ENCODE data around the gene MLLT1.

MLLT1 gene

DNA sequence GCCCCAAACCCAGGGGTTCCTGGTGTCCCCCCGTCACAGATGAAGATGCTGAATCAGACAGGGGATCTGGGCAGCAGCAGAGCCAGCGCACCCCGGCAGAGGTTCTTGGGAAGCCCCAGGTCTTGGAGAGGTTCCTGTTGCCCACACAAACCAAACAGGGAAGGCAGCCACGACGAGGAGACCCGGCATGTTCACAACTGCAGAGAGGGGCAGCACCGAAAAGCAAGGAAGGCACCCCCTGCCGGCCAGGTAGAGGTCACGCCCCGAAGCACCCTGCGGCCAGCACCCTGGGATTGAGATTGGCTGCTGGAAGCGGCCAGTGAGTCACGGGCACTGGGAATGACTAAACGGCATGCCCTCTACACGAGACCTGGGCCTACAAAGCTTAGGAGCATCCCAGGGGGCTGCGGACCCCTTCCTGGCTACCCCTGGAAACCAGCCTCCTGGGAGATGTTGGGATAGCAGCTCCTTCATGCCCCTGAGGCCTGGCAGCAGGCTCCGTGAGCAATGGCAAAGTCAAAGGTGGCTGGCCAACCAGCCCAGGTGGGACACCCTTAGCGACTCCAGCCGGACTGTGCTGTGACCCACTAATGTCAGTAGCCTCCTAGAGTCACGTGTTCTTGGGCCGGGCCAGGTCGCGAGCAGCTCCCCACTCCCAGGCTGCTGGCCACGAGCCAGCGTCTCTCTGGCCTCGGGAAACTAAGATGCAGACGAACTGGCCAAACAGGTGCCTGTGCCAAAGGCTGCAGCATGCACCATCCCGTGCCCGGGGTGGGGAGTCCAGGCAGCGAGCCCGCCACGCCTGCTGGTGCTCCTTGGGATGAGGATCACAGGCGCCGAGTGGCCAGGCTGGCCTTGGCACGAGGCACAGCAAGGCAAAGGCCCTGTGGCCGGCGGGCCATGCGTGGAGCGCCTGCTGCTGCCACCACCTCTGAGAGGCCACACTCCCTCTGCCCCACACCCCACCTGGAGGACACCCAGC is 43.2 kb downstream of the MLLT1 start:
- Histone ChIP-seq H3K79me2 (ENCODE audit: insufficient read depth, low read depth) (peaks cover 44% of the 10 kb centered on the region; the same call in 1 of the 2 replicates), H3K27me3 (ENCODE audit: insufficient read depth, low read depth) (no peaks in the 10 kb centered on the region), H4K20me1 (ENCODE audit: insufficient read depth) (no peaks in the 10 kb centered on the region), H3K4me1 (ENCODE audit: low read depth, poor library complexity, severe bottlenecking) (no peaks in the 10 kb centered on the region), H3K36me3 (ENCODE audit: insufficient read depth) (no peaks in the 10 kb centered on the region), H3K4me3 (IDR thresholded peaks at IDR 0.05; ENCODE audit: insufficient read depth, low read depth, low read length) (no peak overlapping the region), H3K4me2 (no peak overlapping the region), H2AFZ (ENCODE audit: low read depth) (no peak overlapping the region), H3K27ac (no peak overlapping the region), H3K9ac (no peak overlapping the region)
- TF ChIP-seq, protein P1, sequence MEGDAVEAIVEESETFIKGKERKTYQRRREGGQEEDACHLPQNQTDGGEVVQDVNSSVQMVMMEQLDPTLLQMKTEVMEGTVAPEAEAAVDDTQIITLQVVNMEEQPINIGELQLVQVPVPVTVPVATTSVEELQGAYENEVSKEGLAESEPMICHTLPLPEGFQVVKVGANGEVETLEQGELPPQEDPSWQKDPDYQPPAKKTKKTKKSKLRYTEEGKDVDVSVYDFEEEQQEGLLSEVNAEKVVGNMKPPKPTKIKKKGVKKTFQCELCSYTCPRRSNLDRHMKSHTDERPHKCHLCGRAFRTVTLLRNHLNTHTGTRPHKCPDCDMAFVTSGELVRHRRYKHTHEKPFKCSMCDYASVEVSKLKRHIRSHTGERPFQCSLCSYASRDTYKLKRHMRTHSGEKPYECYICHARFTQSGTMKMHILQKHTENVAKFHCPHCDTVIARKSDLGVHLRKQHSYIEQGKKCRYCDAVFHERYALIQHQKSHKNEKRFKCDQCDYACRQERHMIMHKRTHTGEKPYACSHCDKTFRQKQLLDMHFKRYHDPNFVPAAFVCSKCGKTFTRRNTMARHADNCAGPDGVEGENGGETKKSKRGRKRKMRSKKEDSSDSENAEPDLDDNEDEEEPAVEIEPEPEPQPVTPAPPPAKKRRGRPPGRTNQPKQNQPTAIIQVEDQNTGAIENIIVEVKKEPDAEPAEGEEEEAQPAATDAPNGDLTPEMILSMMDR (conservative IDR thresholded peaks at IDR 0.05; ENCODE audit: low read depth, low read length), result no peak

DNA sequence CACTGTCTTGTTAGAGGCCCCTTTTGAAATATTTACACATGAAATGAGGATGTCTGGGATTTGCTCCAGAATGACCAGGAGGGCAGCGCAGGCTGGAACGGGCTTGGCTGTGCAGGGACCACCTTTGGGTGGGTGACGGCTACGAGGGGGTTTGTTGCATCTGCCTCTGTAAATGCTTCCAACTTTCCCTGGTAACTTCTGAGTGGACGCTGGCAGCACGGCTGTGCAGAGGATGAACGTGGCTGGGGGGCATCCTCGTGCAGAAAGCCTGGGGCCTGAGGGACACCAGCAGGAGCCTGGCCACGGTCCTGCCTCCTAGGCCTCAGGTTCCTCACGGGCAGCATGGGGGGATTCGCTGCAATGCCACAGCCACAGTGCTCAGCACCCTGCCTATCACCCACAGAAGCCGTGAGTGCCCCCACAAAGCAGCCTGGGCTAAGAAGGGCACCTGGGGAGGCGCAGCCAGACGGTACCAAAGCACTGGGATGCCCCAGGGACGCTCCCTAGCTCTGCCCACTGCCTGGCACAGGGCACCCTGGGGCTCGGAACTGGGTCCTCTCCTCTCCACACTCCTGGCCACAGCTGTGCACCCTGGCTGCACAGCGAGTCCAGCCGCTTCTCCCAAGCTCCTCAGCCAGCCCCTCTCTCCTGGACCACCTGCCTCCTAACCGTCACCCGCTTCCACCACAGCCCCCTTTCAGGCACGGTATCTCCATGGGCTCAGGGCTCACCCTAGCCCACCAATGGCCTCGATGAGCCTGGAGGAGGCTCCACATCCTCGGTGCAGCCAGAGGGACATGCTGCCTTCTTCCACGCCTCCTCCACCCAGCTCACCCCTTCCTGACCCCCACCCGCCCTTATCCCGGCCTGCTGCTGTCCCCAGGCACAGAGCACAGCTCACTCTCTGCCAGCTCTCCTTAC is 44.5 kb downstream of the MLLT1 start:
- H3K27me3 ChIP-seq (ENCODE audit: insufficient read depth, low read depth), result no peaks in the 10 kb centered on the region
- H3K4me1 ChIP-seq (ENCODE audit: low read depth, poor library complexity, severe bottlenecking), result no peaks in the 10 kb centered on the region
- H3K4me3 ChIP-seq (IDR thresholded peaks at IDR 0.05; ENCODE audit: insufficient read depth, low read depth, low read length), result no peak overlapping the region
- H3K36me3 ChIP-seq (ENCODE audit: insufficient read depth), result no peaks in the 10 kb centered on the region
- peaks cover 53% of the 10 kb centered on the region; the same call in 1 of the 2 replicates for H3K79me2 ChIP-seq (ENCODE audit: insufficient read depth, low read depth)
- H3K9ac ChIP-seq, result no peak overlapping the region
- no peaks in the 10 kb centered on the region for H4K20me1 ChIP-seq (ENCODE audit: insufficient read depth)
- H3K27ac ChIP-seq, result no peak overlapping the region
- TF ChIP-seq, protein P1 (conservative IDR thresholded peaks at IDR 0.05; ENCODE audit: low read depth, low read length), result no peak
- no peak overlapping the region for H3K4me2 ChIP-seq
- H2AFZ ChIP-seq (ENCODE audit: low read depth), result no peak overlapping the region

DNA sequence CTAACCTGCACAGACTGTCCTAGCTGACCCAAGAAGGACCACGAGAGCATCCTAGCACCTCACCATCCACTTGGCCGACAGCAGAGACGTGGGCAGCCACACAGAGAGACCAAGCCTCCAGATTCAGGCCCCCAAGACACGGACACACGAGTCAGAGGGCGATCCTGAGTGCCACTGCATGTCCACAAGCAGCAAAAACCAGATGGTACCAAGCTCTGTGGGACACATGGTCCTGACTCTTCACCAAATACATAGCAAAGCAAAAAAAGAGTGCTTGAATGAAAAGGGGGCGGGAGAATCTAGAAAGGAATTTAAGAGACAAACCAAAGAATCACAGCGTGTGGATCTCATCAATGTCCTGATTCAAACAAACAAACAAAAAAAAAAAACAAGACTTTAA is 45.2 kb downstream of the MLLT1 start:
- H4K20me1 ChIP-seq (ENCODE audit: insufficient read depth), result no peaks in the 10 kb centered on the region
- TF ChIP-seq, protein P1 (conservative IDR thresholded peaks at IDR 0.05; ENCODE audit: low read depth, low read length), result no peak

DNA sequence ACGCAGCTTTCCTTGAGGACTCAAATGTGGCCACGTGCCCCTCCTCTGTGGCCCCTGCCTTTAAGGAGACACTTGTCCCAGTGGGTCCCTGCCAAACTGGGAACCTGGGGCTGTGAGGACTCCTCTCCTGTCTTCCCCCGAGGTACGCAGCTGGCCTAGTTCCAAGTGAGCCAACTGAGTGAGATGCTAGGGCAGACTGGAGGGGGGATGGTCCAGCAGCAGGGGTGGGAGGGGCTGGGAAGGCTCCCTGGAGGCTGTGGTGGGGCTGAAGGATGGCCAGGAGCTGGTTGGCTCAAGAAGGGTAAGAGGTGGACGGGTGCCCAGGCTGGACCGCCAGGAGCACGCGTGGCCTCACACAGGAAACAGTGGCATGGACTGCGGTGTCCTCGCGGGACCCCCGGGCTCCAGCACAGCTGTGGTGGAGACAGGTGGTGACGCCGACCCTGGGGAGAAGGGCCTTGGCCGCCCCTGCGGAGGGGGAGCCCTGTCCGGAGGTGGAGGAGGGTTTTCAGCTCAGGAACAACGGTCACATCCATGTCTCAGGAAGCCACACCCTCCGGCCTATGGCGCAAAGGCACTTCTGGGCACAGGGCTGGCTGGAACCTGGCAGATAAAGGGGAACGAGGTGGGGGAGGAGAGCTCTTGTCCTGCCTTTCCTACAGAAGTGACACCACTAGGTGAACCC is 45.8 kb downstream of the MLLT1 start:
- Histone ChIP-seq H3K79me2 (ENCODE audit: insufficient read depth, low read depth) (peaks cover 43% of the 10 kb centered on the region; the same call in 1 of the 2 replicates), H3K4me2 (no peak overlapping the region), H2AFZ (ENCODE audit: low read depth) (no peak overlapping the region), H4K20me1 (ENCODE audit: insufficient read depth) (no peaks in the 10 kb centered on the region), H3K4me1 (ENCODE audit: low read depth, poor library complexity, severe bottlenecking) (no peaks in the 10 kb centered on the region), H3K4me3 (IDR thresholded peaks at IDR 0.05; ENCODE audit: insufficient read depth, low read depth, low read length) (no peak overlapping the region), H3K36me3 (ENCODE audit: insufficient read depth) (no peaks in the 10 kb centered on the region), H3K27ac (no peak overlapping the region), H3K27me3 (ENCODE audit: insufficient read depth, low read depth) (no peaks in the 10 kb centered on the region), H3K9ac (no peak overlapping the region)
- TF ChIP-seq, protein P1 (conservative IDR thresholded peaks at IDR 0.05; ENCODE audit: low read depth, low read length), result no peak

More for the DNA sequence above, 45.2 kb downstream of the MLLT1 start:
- Histone ChIP-seq H3K27me3 (ENCODE audit: insufficient read depth, low read depth) (no peaks in the 10 kb centered on the region), H3K36me3 (ENCODE audit: insufficient read depth) (no peaks in the 10 kb centered on the region), H3K4me2 (no peak overlapping the region), H2AFZ (ENCODE audit: low read depth) (no peak overlapping the region), H3K4me1 (ENCODE audit: low read depth, poor library complexity, severe bottlenecking) (no peaks in the 10 kb centered on the region), H3K9ac (no peak overlapping the region), H3K27ac (no peak overlapping the region), H3K79me2 (ENCODE audit: insufficient read depth, low read depth) (peaks cover 49% of the 10 kb centered on the region; the same call in 1 of the 2 replicates), H3K4me3 (IDR thresholded peaks at IDR 0.05; ENCODE audit: insufficient read depth, low read depth, low read length) (no peak overlapping the region)
